T follicular helper cell (primary cell): ENCODE results near the gene PARS2.

Experiments used
- DNase-seq: peaks from one replicate; pipeline ENCODE4 v3.0.0-alpha.2; 2020; ENCODE audit warnings: low read depth

PARS2 gene

DNA sequence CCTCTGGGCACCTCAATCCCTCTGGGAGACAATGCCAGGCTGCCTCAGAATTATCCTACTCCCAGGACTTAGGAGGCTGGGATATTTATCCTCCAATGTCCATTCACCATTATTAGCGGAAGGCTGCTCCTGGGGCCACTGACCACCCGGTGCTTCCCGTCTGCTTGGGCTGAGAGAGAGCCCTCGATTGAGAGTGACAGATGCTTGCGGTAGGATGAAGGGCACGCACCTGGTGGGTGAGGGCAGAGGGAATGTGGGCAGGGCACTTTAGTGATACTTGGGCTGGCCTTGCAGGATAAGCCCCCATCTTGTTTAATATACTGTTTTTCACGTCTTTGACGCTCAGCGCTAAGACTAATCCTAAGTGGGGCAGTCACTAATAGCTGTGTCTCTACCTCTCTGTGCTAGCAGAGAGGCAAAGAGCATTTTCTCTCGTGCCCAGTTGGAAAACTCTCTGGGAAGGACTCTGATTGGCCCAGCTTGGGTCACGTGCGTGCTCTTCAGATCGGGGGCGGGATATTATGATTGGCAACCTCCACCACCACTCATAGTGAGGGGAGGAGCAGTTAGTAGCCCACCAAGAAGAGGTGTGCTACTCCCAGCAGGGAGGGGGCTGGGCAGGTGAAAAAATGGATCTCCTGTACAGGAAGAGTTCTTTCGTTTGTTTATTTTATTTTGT is 10.6 kb upstream of the PARS2 start:
- no peak for DNase-seq

DNA sequence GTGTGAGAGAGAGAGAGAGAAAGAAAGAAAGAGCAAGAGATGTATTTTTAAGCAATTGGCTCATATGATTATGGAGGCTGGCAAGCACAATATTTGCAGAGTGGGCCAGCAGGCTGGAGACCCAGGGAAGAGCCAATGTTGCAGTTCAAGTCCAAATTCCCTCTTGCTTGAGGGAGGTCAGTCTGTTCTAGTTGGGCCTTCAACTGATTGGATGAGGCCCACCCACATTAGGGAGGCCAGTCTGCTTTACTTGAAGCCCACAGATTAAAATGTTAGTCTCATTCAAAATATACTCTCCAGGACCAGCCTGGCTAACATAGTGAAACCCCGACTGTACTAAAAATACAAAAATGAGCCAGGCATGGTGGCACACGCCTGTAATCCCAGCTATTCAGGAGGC is 8.6 kb upstream of the PARS2 start:
- DNase-seq: no peak

DNA sequence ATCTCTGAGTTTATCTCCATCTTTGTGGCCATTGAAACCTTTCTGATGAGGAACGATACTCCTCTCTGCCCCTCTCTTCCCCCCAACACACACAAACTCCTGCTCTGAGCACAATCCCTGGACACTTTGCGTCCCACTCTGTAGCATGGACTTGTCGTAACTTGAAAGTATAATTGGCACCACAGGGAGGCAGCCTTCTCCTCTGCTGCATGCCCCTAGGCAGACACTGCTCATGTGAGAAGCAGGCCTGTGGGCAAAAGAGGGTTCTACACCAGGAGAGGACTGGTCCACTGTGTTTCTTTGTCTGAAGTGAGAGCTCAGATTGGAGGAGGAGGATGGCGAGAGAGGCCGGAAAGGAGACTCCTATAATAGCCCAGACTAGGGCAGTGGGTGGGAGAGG is 3.8 kb upstream of the PARS2 start:
- DNase-seq: no peak

DNA sequence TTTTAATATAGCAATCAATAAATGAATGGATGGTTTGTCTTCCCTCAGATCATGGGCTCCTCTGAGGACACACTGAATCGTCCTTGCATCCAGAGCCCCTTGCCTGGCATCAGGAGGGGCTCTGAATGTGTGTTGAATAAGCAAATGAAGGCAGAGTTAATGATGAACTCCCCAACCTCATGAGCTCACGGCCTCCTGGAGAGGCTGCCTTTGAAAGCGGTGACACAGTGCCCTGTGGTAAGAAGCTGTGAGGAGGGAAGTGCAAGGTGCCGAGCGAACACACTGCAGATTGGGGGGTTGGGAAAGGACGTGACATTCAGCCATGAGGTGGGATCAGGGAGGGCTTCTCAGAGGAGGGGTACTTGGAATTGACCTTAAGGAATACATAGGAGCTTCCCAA is 3.2 kb upstream of the PARS2 start:
- DNase-seq: no peak

DNA sequence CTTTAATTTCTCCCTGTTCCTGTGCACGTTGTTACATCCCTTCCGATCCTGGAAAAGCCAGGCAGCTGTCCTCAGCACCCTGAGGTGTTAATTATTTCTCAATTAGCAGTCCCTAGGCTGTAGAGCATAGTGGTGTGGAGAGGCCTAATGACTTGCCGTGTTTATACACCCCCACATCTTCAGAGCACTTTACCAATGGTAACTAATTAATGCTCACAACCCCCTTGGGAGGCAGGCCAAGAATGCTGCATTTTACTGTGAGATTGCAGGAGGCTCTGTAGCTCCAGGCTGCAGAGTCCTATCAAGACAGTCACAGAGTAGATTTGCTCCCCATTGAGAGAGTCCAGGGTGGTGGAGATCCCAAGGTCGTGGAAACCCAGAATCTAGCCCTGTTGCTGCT is 2.4 kb upstream of the PARS2 start:
- no peak for DNase-seq

DNA sequence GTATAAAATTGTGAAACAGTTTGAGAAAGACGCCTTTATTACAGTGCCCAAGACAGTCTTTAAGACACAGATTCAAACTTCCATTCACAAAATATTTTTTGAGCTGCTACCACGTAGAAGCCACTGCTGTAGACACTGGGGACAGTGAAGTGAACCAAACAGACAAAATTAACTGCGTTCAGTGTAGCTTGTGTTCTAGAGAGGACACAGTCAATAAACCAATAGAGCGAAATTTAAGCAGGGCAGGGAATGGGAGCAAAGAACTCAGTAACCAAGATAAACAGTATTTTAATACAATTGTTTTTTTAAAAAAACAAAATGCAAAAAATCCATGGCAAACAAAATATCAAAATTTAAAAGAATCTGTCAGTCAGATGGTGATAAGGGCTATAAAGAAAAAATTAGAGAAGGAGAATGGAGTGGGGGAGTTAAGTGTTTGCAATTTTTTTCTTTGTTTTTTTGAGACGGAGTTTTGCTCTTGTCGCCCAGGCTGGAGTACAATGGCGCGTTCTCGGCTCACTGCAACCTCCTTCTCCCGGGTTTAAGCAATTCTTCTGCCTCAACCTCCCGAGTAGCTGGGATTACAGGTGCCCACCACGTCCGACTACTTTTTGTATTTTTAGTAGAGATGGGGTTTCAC is 719 bp upstream of the PARS2 start:
- DNase-seq: no peak

DNA sequence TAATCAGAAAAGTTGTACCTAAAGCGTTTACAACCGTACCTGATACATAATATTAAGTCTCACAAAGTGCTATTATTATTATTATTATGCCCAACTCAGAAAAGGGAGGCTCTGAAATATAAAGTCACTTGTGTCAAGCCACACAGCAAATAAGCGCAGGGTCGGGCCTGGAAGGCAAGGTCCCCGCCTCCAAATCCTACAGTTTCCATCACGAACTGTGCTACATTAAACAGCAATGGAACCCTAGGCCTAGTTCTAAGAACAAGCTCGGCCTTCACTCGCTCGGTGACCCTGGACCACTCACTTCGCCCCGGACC is 549 bp downstream of the PARS2 start:
- DNase-seq: no peak

DNA sequence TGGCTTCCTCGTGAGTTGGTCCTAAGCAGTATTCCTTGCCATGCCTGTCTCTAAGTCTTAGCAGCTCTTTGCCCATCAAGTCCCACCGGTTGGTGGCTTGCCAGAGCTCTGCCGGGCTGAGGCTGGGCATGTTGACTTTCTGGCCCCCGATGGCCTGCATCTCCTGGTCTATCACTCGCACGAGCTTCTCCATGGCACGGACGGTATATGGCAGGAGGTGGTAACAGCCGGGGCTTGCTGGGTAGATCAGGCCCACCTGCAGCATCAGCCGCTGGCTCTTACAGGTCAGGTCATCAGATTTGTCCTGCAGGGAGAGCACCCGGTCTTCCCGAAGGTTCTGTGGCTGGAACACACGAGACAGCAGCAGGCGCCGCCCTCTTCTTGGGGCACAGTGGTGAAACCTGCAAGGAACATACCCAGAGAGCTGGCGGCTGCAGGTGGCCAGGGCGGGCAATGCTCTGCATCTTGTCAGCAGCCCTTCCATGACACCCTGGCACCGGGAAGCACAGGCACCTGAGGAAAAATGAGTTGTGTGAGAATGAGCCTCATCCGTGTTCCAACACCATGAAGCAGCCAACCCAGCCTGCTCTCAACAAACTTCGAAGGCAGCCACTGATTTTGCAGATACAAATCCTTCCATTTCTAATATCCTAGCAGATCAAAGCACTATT is 5.5 kb downstream of the PARS2 start:
- no peak for DNase-seq

DNA sequence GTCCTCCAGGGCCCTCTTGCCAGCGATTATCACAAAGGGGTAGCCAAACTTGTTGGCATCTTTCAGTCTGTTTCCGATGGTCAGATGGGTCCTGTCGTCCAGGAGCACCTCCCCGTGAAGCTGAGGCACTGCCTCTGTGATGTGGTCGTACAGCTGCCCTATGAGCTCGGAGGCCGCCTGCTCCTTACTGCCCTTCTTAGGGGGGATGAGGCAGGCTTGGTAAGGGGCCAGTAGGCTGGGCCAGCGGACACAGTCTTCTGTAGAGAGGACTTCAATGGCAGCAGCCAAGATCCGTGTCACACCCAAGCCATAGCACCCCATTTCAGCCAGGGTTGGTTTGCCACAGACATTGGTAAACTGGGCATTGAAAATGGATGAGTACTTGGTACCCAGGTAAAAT is 6.5 kb downstream of the PARS2 start:
- DNase-seq: no peak

DNA sequence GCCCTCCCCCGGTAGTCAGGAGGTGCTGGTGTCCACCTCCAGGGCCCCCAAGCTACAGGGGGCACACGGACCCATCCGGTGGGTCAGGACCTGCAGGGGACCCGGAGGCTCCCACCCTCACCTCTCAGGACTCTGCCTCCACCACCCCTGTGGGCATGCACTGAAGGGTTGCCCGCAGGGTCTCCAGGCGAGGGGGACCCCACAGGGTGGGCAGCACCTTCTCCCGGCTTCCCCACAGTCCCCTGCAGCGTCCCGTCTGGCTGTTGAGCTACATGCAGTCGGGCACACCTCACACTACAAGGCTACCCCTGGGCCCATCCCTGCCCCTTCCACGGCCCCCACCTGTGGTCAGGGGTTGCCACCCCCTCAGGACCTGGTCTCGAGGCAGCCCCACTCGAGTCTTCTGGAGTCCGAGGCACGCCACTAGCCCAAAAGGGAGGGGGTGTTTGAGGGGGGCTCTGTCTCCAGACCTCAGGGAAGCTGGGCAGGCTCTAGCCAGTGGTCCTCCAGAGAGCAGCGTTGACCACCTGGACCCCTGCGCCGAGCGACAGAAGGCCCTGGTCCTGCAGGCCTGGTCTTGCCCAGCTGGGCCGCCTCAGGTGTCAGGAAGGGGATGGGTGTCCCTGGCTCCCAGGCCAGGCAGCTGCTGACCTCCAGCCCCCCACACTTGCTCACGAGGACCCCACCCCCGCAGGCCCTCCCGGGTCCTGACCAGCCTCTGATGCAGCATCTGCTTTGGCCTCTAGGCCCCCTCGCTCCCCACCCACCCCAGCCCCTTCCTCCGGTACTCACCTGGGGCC is 9.6 kb downstream of the PARS2 start:
- DNase-seq: no peak

DNA sequence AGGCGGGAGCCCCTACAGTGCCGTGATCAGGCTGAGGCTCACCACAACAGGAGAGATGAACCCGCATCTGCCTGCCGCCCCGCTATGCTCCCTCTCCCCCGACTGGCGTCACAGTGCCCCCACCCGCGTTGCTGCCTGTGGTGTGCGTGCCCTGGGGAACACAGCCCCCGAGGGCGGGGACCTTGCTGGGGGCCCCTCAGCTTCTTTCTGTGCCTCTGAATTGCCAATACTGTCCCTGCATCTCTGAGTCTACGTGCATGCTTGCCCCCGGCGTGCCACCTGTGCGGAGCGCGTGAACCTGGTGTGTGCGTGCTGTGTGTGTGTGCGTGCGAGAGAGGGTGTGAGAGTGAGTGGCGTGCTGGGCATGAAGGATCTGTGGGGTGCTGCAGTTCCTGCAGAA is 10.3 kb downstream of the PARS2 start:
- DNase-seq: no peak

DNA sequence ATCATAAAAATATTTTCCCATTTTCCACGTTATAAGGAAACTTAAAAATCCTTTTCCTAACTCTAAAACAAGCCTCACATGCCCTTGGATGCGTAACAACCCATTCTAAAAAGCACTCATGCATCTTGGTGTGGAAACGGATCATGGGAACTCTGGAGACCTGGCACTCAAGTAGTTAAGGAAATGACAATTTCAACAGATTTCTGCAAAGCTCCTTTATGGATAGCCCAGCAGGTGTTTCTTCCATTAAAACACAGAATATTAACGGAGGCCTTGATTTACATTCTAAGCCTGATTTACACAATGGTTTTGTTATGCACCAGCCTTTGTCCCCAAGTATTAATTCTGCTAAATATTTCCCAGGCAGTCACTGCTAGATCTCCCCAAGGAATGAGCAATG is 12.9 kb downstream of the PARS2 start:
- DNase-seq: no peak

DNA sequence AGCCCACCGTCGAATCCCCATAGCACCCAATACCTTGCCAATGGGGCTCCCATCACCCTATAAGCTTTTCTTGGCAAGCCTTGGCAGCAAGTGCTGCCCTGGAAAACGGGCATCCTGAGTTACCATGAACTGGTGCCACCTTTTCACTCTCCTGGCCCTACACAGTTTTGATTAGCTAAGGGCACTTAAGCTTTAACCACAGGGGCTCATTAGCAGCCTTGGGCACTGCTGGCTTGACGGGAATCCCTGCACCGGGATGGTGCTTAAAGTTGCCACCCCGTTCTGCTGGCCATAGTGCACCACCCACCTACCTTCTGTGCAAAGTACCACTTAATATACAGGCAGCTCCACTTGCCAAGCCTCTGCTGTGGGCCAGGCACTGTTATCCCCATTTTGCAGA is 13.7 kb downstream of the PARS2 start:
- DNase-seq: no peak

DNA sequence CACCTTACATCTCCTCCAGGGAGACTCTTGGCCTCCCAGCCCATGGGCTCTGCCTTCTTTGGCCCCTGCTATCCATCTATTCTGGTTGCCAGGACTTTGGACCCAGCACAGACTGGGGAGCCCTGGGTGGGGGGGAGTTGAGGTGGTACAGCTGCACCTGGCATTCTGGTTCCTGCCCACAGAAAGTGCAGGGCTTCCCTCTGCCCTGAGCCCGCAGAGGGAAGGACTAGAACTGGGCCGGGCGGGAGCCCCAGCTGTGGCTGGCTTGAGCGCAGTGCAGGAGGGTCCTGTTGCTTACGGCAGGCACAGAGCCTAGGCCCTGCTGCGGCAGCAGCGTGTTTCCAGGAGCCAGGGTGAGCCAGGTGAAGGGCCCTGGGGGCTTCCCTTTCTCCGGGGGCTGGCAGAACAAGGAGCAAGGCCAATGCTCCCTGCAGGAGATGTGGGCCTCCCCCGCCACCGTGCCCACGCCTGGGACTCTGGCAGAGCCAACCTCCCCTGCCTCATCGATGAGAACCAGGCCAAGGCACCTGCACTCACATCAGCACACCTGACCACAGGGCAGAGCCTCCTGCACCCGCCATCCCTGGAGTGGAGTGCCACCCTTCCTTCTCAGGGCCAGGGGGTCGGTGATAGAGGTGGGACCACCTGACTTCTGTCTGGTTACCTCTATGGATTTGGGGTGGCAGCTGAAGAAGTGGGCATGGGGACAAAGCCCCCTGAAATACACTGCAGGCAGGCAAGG is 16.1 kb downstream of the PARS2 start:
- no peak for DNase-seq

DNA sequence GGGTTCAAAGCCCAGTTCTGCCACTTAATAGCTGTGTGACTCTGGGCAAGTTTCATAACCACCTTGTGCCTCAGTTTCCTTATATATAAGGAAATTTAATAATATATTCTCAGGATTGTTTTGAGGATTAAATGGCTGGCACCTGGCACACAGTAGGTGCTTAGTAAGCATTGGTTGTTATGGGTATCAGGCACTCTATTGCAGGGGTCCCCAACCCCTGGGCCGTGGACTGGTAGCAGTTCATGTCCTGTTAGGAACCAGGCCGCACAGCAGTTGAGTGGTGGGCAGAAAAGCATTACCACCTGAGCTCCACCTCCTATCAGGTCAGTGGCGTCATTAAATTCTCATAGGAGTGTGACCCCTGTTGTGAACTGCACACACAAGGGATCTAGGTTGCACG is 18.5 kb downstream of the PARS2 start:
- no peak for DNase-seq

DNA sequence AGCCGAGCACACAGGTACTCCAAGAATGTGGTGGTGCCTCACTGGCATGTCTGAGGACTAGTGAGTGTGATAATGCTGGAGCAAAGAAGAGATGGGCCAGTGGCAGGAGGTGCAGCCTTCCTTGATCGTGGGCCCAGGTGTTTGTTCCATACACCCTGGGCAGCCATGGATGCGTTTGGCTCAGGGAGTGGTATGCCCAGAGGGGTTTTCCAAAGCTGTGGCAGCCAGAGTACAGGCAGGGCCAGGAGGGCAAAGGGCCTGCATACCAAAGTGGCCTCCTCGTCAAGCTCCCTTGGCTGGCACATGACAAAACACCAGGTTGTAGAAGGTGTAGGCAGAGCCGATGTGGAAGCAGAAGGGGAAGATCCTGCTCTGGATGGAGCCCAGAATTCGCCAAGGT is 19.0 kb downstream of the PARS2 start:
- no peak for DNase-seq

DNA sequence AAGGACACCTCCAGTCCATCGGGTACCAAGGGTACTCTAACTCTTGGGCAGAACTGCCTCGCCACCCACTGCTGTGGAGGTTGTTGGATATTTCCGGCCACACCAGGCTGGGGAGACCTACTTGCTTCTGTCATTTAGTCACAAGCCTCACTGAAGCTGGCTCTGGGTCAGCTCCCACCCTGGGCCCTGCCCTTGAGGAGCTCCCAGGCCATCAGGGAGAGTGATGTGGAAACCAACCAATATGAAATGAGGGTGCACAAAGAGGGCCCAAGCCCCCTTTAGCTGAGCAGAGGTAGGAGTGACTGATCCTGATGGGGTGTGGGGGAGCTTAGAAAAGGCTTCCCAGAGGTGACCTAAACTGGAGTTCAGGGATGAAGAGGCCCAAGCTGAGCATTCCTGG is 19.6 kb downstream of the PARS2 start:
- no peak for DNase-seq

DNA sequence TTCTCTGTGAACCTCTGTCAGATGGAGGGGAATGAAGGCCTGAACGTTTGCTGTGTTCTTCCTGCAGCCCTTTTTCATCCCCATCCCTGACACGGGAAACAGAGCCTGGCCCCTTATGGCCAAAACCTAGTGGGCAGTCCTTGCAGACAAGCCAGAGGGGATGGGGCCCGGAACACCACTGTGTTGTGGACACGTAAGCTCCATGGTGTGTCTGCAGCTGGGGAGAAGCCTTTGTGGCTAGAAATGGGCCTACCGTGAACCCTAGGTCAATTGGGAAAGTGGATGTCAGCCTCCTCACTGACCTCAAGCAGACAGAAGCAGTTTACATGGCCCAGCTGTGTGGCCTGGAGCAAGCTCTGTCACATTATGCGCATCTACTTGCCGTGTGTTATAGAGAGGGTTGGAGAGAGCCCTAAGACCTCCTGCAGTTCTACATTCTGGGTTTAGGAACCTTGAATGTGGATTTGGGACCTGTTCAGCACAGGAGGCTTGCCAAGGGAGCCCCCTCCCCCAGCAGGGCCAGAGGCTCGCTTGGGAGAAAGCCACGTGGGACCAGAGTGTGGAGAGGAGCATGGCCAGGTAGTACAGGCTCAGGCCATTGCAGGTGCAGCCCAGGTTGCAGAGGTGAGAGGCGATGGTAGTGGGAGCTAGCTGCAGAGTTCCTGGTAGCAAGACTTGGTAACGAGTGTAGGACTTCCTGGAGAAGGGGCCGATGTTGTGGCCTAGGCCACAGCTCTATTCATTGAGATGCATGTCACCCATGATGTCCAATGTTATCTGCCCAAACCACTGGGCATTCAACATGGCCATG is 20.7 kb downstream of the PARS2 start:
- no peak for DNase-seq

DNA sequence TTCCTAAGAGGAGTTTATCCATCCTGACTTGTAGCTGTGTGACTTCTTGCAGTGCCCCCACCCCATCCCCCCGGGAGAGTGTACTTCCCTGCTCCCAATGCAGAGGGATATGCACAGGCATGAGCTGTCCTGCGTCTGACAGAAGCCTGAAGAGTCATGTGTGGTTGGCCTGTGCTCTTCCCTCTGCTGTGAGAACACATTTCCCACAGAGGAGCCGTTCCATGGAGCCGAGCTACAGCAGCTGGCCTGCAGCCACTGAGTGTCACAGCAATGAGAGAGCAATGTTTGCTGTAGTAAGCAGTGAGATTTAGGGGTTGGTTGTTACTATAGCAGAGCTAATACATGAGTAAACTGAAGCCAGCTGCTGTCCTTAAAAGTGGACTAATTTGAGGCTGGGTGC is 22.0 kb downstream of the PARS2 start:
- no peak for DNase-seq

DNA sequence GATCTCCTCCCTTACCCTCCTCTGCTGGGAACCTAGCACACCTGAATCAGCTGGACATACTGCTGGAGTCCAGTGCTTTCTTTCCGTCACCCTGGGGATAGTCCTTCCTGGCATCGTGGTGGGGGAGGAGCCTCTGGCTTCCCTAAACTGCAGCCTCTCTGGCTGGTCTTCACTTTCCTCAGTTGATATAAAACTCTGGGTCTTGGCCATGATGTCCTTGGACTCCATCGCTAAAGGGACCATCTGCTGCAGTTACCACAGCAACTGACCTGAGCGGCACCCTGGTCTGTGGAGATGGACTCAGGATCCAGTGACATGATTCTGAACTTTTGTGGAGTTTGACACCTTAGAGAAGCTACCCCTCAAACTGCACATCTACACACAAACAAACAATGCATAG is 22.8 kb downstream of the PARS2 start:
- DNase-seq: no peak

DNA sequence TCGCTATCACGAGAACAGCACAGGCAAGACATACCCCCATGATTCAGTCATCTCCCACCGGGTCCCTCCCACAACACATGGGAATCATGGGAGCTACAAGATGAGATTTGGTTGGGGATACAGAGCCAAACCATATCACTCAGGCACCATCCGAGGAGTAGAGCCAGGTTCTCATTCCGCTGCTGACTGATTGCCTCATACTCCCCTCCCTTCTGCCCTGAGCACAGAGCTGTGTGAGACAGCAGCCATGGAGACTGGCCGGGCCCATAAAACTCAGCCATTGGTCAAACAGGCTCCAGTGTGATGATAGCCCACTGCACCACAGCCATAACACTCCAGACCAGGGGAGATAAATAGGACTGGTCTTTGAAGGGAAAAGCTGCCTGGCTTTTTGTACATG is 26.1 kb downstream of the PARS2 start:
- DNase-seq: no peak
